HG03103 (cell line): ENCODE data around the gene CPZ.

Experiments
- ATAC-seq: cut with Tn5 transposase; IDR thresholded peaks from one replicate; pipeline ENCODE4 v1.9.1; 2021; ENCODE audit warnings: low read depth; ENCODE audit not compliant: unreplicated experiment

The CPZ gene

GRCh38 chr4:8592366-8593263 is at the start of gene CPZ:
TSS of gene CPZ (plus strand) at chr4:8592765. CDS start at chr4:8592834, 69 bp downstream.
- ATAC-seq = no peak

DNA sequence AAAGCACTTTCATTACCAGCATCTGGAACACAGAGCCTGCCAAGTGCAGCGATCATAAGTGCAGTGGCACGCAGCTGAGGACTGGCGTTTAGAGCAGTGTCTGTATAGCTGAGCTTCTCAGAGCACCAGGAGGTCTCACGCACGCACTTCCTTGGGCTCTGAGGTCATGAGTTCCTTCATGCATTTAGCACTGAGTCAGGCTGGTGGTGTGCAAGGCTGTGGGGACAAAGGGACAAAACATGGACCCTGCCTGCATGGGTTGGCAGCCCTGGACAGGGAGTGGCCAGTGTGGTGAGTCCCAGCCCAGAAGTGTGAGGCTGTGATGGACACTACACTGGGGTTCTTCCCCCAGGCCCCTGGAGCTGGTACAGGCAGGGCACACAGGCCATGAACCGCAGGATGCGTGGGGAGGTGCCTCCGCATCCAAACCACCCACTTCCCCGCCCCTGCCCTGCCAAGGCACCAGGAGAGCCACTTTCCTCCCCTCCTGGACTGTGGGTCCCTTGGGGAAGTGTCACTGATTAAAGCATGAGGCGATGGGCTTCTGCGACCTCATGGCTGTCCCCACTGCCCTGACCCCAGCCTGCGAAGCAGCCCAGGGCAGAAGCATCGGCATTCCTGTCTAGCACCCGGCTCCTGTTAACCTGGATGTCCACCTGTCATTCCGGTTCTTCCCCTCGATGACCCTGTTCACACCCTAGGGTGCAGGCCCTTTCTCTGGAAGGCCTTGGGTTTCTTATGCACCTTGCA is 49.6 kb upstream of the CPZ start:
- no peak for ATAC-seq

DNA sequence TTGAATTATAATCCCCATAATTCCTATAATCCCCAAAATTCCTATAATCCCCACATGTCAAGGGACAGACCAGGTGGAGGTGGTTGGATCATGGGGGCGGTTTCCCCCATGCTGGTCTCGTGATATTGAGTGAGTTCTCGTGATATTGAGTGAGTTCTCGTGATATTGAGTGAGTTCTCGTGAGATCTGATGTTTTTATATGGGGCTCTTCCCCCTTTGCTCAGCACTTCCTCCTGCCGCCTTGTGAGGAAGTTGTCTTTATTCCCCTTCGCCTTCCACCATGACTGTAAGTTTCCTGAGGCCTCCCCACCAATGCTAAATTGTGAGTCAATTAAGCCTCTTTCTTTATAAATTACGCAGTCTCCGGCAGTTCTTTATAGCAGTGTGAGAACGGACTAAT is 48.9 kb upstream of the CPZ start:
- ATAC-seq = no peak

- ATAC-seq = no peak
These were observed 48.3 kb upstream of the CPZ start for GRCh38 chr4:8544282-8544681.

GRCh38 chr4:8544741-8545438 is 47.7 kb upstream of the CPZ start:
- no peak for ATAC-seq

- no peak for ATAC-seq
These were observed 47.2 kb upstream of the CPZ start for GRCh38 chr4:8545439-8545765.

DNA sequence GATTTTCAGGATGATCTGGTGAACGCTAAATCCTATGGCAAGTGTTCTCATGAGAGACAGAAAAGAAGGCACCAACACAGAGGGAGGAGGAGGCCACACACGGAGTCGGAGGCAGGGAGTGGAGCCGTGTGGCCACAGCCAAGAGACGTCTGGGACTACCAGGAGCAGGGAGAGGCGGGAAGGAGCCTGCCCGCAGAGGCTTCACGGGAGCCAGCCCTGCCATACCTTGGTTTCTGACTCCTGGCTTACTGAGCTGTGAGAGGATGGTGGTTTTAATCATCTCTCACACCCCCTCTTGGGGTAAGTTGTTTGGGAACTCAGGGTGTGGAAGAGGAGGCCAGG is 45.8 kb upstream of the CPZ start:
- no peak for ATAC-seq

GRCh38 chr4:8547108-8547911 is 45.3 kb upstream of the CPZ start:
- no peak for ATAC-seq

DNA sequence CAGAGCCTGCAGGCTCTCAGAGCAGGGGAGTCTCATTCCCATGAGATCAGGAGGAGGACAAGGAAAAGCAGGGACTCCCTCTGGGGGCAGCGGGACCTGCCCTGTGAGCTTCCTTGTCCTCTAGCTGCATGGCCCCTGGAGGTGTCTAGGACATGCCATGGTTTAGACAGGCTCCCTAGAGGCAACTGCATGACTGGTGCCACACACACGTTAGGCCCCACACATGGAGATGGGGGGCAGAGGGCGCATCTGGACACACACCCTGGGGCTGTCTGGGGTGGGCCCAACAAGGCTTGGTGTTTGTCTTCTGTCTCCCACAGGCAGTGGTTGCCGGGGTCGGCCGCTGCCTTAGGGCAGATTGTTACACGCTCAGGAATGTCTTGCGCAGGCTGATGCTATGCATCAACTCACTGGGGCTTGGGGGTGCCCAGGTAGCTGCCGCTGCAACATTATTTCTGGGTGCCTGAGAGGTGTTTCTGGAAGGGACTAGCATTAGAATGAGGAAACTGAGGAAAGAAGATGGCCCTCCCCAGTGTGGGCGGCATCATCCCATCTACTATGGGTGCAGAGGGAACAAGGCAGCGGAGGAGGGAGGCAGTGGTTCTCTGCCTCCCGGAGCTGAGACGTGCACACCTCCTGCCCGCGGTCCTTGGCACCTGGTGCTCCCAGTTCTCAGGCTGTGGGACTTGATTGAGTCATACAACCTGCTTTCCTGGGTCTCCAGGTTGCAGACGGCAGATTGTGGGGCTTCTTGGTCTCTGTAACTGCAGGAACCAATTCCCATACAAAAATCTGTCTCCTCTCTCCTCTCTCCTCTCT is 44.4 kb upstream of the CPZ start:
- ATAC-seq = no peak

DNA sequence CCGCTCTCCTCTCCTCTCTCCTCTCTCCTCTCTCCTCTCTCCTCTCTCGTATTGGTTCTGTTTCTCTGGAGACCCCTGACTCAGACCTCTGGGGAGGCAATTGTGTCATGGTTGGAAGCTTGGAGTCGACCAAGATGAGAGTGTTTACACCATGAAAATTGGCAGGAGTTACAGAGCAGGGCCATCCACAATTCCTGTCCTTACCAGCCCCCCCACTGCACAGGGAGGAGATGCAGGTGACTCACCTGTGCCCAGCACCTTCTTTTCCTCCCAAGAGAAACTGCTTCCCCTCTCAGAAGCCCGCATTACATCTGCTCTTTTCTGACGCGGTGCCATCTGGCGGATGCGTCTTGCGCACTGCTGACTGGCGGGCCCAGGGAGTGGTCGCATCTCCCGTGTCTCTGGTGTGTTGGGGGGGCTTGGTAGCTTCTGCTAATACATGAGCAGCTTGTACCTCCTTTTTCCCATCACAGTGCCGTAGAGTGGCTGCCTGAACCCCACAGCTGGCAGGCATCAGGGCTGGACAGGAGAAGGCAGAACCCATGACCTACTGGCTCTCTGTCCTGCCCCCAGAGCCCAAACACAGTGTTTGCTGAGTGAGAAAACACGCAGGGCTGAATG is 43.7 kb upstream of the CPZ start:
- no peak for ATAC-seq

GRCh38 chr4:8549352-8549931 is 43.1 kb upstream of the CPZ start:
- ATAC-seq = no peak

GRCh38 chr4:8550691-8551090 is 41.9 kb upstream of the CPZ start:
- no peak for ATAC-seq

- ATAC-seq = no peak
These were observed 40.5 kb upstream of the CPZ start for GRCh38 chr4:8552024-8552423.

- ATAC-seq = no peak
These were observed 39.9 kb upstream of the CPZ start for GRCh38 chr4:8552581-8553205.

- ATAC-seq = no peak
These were observed 39.3 kb upstream of the CPZ start for GRCh38 chr4:8553216-8553615.

DNA sequence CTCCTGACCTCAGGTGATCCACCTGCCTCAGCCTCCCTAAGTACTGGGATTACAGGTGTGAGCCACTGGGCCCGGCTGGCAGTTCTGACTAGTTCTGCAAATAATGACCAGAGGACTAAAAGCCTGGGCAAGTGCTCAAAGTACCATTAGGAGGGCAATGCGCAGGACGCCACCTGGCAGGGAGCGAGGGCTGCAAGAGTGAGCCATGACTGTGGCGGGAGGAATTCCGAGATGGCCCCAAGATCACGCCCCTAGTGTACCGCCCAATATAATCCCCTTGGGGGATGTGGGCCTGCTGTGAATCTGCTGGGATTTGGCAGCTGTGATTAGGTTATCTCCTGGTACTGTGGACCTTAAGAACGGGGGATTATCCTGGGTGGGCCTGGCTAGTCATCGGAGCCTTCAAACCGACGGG is 38.6 kb upstream of the CPZ start:
- no peak for ATAC-seq

GRCh38 chr4:8554555-8555100 is 37.9 kb upstream of the CPZ start:
- ATAC-seq = no peak

- ATAC-seq = no peak
These were observed 36.8 kb upstream of the CPZ start for GRCh38 chr4:8555716-8556115.
